Measurements from ENCODE around the gene AFF3. TPM values are rescaled to one million over a fixed set of nuclear protein-coding genes. Genes with fewer than 3 reads are reported as not detected.

Gene AFF3
- total RNA-seq, 1 experiment from 2014 or later: 3.0 TPM

DNA sequence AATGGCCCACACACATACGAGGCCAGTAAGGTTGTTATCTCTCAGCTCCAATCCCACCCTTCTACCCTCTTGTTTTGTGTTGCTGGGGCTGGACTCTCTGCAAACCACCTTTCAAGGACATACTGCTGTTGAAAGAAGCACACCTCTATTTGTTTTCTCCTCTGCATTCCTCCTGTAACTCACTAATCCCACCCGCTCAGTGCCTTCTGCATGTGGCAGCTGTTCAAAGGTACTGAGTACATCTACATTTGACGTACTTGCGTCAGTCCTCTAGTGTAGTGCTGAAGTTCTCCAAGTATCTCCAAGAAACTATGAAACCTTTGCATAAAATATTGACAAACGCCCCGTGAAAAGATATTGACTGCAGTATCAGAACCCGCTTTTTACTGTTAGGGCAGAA is 310.6 kb downstream of the AFF3 start:
- DNase-seq (ENCODE audit: low read depth): no peak

GRCh38 chr2:99827296-99827999 is 314.9 kb downstream of the AFF3 start:
- DNase-seq (ENCODE audit: low read depth): no peak

DNA sequence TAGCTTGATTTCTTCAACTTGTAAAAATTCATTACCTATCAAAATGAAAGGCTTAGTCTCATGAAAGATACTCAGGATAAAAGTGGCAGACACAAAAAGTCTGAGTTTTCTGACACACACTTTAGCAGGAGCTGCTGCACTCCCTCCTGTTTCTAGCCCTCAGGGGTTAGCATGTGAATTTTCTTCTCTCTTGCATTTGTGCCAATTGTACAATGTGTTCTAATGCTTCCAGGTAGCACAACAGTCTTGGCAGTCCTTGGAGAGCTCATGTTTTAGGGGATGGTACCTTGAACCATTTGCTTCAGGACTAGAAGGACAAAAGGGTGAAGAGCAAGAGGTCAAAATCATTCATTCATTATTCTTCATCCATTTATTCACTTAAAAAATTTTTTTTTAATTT is 316.8 kb downstream of the AFF3 start:
- no peak for DNase-seq (ENCODE audit: low read depth)

DNA sequence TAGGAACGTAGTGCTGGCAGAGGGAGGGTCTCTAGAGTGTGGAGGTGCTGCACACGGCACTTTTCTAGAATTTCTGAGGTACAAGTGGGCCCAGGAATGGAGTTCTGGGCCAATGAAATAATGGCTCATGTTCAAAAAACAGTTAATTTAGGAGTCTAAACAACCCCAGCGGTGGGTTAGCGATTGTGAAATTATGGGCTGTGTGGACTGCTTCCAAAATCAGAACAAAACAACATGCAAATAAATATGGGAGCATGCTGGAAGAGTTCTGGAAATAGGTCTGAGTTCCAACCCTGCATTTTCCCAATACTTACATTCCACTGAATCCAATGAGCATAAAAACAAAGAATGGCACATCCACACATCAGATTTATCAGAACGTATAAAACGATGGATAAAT is 317.6 kb downstream of the AFF3 start:
- no peak for DNase-seq (ENCODE audit: low read depth)

- DNase-seq (ENCODE audit: low read depth): no peak
Observed at GRCh38 chr2:99822474-99823207, 319.7 kb downstream of the AFF3 start.

GRCh38 chr2:99821984-99822383 is 320.4 kb downstream of the AFF3 start:
- no peak for DNase-seq (ENCODE audit: low read depth)

GRCh38 chr2:99821572-99821971 is 320.8 kb downstream of the AFF3 start:
- peak; percentile 80 for DNase-seq (ENCODE audit: low read depth)

DNA sequence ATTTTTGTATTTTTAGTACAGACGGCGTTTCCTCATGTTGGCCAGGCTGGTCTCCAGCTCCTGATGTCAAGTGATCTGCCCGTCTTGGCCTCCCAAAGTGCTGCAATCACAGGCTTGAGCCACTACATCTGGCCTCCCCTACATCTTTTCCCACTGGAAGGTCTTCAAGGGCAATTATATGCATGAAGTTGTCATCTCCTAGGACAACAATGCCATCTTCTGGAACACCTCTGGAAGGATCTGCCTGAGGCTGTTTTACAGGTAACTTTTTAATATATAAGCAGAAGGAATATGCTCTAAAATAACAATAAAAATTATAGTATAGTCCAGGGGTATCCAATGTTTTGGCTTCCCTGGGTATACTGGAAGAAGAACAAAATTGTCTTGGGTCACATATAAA is 321.4 kb downstream of the AFF3 start:
- DNase-seq (ENCODE audit: low read depth): no peak

DNA sequence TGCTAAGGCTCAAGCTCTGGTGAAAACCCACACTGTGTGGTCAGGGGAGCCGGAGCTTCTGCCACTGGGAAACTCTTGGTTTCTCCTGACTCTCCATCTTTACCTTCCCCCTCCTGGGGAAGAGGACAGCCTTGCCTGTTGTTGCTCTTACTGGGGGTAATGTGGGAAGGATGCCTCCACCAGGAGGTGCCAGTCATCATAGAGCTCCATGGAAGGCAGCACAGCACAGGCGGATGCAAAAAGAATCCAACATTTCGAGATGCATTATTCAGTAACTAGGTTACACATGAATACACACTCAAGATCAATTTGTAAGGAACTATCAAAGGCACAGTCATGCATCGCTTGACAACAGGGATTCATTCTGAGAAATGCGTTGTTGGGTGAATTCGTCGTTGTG is 322.6 kb downstream of the AFF3 start:
- no peak for DNase-seq (ENCODE audit: low read depth)

DNA sequence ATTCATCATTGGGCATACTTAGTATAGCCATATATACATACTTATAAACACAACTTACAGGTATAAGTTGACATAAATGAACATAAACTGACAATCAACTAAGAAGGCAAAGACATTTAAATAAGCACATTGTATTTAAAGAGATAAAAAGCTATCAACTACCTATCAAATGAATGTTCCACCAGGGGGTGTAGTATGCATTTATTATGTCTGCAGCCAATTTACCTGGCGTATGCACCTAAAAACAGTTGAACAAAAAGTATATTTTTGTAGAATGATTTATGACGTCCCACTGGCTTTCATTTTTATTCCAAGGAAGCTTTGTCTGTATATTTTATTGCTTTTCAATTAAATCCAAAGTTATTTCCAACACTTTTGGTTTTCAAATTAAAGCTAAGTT is 323.5 kb downstream of the AFF3 start:
- peak; percentile 55 for DNase-seq (ENCODE audit: low read depth)

DNA sequence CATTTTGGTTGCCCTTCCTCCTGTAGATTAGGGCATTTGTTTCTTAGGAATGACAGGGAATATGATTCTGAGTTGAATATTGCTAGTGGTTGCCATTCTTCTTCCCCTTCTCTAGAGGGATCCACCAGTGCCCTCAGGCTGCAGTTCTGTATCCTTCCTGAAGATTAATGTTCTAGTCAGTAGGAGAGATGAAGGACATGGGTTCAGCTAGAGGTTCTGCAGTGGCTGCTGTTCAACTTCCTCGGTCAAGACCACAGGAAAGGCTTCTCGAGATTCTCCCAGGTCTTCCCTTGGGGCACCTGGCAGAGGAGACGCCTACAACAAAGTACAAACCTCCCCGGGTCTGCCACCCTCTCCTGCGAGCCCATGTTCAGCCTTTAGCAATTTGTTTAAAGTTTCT is 325.5 kb downstream of the AFF3 start:
- DNase-seq (ENCODE audit: low read depth): no peak

GRCh38 chr2:99812426-99812825 is 330.0 kb downstream of the AFF3 start:
- DNase-seq (ENCODE audit: low read depth): no peak

- DNase-seq (ENCODE audit: low read depth): peak; percentile 87
Observed at GRCh38 chr2:99811544-99811943, 330.8 kb downstream of the AFF3 start.

- no peak for DNase-seq (ENCODE audit: low read depth)
Observed at GRCh38 chr2:99810225-99810624, 332.2 kb downstream of the AFF3 start.

GRCh38 chr2:99809259-99809900 is 333.0 kb downstream of the AFF3 start:
- peak; percentile 64 for DNase-seq (ENCODE audit: low read depth)

DNA sequence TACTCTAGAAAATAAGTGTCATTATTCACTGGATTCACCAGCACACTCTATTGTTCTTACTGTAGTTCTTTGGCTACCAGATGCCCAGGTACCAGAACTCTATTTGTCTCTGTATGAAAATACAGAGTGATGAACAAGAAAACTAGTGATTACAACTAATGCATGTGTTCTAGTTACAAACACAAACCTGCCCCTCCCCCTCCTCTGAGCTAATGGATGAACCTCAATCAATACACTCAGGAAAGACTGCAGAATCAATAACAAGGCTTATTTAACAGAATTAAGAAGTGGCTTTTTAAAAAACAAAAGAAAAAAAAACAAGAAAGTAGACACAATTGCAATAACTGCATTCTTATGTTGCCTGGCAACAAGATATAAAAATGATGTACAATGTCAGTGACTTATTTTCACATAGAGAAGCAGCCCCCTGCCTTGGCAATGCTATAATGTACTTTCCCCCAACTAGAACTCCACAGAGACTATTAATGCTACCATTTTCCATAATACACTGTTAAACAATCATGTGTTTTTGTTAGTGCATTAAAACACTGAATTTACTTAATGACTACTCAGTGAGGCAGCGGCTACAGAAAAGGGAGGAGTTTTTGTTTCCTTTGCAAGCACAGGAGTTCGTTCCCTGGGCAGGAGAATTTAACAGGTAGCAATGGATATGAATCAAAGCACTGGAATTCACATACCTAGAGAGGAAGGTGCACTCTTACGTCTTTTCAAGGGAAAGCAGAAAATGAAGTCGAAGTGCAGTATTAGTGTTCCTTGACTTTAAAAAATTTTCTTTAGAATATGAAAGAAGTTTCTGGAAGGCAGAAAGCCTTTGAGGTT is 333.8 kb downstream of the AFF3 start:
- no peak for DNase-seq (ENCODE audit: low read depth)

- DNase-seq (ENCODE audit: low read depth): peak; percentile 87
Observed at GRCh38 chr2:99806758-99807157, 335.6 kb downstream of the AFF3 start.

- DNase-seq (ENCODE audit: low read depth): no peak
Observed at GRCh38 chr2:99805930-99806476, 336.4 kb downstream of the AFF3 start.

DNA sequence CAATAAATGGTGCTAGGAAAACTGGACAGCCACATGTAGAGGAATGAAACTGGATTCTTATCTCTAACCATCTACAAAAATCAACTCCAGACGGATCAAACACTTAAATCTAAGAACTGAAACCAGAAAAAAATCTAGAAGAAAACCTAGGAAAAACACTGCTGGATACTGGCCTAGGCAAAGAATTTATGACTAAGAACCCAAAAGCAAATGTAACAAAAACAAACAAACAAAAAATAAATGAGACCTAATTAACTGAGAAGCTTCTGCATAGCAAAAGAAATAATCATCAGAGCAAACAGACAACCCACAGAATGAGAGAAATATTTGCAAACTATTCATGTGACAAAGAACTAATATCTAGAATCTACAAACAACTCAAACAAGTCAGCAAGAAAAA is 338.5 kb downstream of the AFF3 start:
- DNase-seq (ENCODE audit: low read depth): peak; percentile 52

- no peak for DNase-seq (ENCODE audit: low read depth)
Observed at GRCh38 chr2:99802734-99803133, 339.7 kb downstream of the AFF3 start.

DNA sequence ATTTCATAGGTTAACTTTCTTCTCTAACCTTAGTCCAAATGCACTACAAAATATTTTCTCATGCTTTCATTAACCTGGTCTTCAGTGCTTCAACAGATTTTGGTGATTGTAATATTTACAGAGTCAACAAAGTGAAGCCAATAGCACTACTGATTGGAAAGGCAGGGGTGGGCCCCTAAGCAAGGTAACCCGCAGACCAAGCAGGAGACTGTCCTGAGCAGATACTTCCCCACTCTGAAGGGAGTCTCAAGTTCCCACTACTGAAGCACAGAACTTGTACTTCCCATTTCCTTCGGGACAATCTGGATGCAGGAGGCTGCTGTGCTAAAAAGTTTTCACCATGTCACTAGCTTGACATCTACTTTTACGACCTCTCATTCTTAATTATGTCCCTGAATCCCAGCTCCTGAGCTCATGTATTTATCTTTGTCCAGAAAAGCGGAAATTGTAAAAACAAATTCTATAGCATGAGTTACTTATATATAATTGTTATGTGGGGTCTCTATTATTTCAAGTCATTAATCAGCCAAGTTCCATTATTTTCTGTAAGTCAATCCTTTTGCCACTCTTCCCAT is 341.0 kb downstream of the AFF3 start:
- no peak for DNase-seq (ENCODE audit: low read depth)
